ENCODE data around the gene UBL4B.

Gene UBL4B

GRCh38 chr1:110132682-110133081 is 20.4 kb downstream of the UBL4B start:
- H3K27me3 ChIP-seq (ENCODE audit: control insufficient read depth in 1 of 2, insufficient read depth in 2 of 2, low read length in 2 of 2) = peaks cover 40 to 47% of the 10 kb centered on the region in 2 donors

GRCh38 chr1:110133436-110133835 is 21.2 kb downstream of the UBL4B start:
- Histone ChIP-seq H3K9ac (ENCODE audit: low read depth in 1 of 2, low read length in 2 of 2) (no peak overlapping the region), H3K27ac (ENCODE audit: low read depth, low read length) (no peak overlapping the region), H3K27me3 (ENCODE audit: control insufficient read depth in 1 of 2, insufficient read depth in 2 of 2, low read length in 2 of 2) (peaks cover 39 to 54% of the 10 kb centered on the region in 2 donors), H3K36me3 (ENCODE audit: control insufficient read depth in 1 of 2, insufficient read depth in 2 of 2, low read length in 2 of 2) (no peaks in the 10 kb centered on the region), H3K4me3 (ENCODE audit: low read depth in 1 of 2, low read length in 2 of 2) (no peak overlapping the region), H3K4me1 (ENCODE audit: control insufficient read depth in 1 of 2, insufficient read depth in 2 of 2, low read length in 2 of 2) (no peaks in the 10 kb centered on the region), H3K9me3 (ENCODE audit: control insufficient read depth in 1 of 2, low read length in 2 of 2) (no peaks in the 10 kb centered on the region)

More at GRCh38 chr1:110132682-110133081, 20.4 kb downstream of the UBL4B start:
- Histone ChIP-seq H3K9me3 (ENCODE audit: control insufficient read depth in 1 of 2, low read length in 2 of 2) (no peaks in the 10 kb centered on the region), H3K9ac (ENCODE audit: low read depth in 1 of 2, low read length in 2 of 2) (no peak overlapping the region), H3K27ac (ENCODE audit: low read depth, low read length) (no peak overlapping the region), H3K36me3 (ENCODE audit: control insufficient read depth in 1 of 2, insufficient read depth in 2 of 2, low read length in 2 of 2) (no peaks in the 10 kb centered on the region), H3K4me3 (ENCODE audit: low read depth in 1 of 2, low read length in 2 of 2) (no peak overlapping the region), H3K4me1 (ENCODE audit: control insufficient read depth in 1 of 2, insufficient read depth in 2 of 2, low read length in 2 of 2) (no peaks in the 10 kb centered on the region)

DNA sequence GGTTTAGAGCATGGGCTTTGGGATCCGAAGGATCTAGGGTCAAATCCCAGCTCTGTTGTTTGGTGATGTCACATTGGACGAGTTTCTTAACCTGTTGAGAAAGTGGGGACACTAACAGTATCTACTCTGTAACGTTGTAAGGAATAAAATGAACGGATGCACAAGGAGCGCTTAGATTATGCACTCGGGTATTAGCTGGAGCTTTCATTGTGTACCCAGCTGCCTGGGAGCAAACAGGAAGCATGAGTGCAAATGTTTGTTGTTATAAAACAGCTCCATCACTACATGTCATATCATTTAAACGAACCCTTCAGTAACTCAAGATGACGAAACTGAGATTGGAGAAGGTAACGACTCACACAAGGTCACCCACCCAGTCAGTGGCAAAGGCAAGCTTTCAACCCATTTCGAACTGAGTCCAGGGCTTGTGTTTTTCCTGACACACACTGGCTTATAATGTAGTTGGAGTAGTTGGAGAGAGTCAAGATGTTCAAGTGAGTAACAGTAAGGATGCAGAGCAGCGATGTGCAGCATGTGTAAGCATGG is 21.9 kb downstream of the UBL4B start:
- H3K27ac ChIP-seq (ENCODE audit: low read depth, low read length) = no peak overlapping the region
- H3K4me3 ChIP-seq (ENCODE audit: low read depth in 1 of 2, low read length in 2 of 2) = no peak overlapping the region
- H3K27me3 ChIP-seq (ENCODE audit: control insufficient read depth in 1 of 2, insufficient read depth in 2 of 2, low read length in 2 of 2) = peaks cover 36 to 54% of the 10 kb centered on the region in 2 donors
- no peak overlapping the region for H3K9ac ChIP-seq (ENCODE audit: low read depth in 1 of 2, low read length in 2 of 2)
- no peaks in the 10 kb centered on the region for H3K36me3 ChIP-seq (ENCODE audit: control insufficient read depth in 1 of 2, insufficient read depth in 2 of 2, low read length in 2 of 2)
- H3K4me1 ChIP-seq (ENCODE audit: control insufficient read depth in 1 of 2, insufficient read depth in 2 of 2, low read length in 2 of 2) = no peaks in the 10 kb centered on the region
- H3K9me3 ChIP-seq (ENCODE audit: control insufficient read depth in 1 of 2, low read length in 2 of 2) = no peaks in the 10 kb centered on the region

GRCh38 chr1:110135246-110135645 is 23.0 kb downstream of the UBL4B start:
- H3K27me3 ChIP-seq (ENCODE audit: control insufficient read depth in 1 of 2, insufficient read depth in 2 of 2, low read length in 2 of 2) = peaks cover 26 to 44% of the 10 kb centered on the region in 2 donors

GRCh38 chr1:110135666-110136065 is 23.4 kb downstream of the UBL4B start:
- Histone ChIP-seq H3K4me3 (ENCODE audit: low read depth in 1 of 2, low read length in 2 of 2) (no peak overlapping the region), H3K27ac (ENCODE audit: low read depth, low read length) (no peak overlapping the region), H3K27me3 (ENCODE audit: control insufficient read depth in 1 of 2, insufficient read depth in 2 of 2, low read length in 2 of 2) (peaks cover 25 to 40% of the 10 kb centered on the region in 2 donors), H3K9me3 (ENCODE audit: control insufficient read depth in 1 of 2, low read length in 2 of 2) (no peaks in the 10 kb centered on the region), H3K4me1 (ENCODE audit: control insufficient read depth in 1 of 2, insufficient read depth in 2 of 2, low read length in 2 of 2) (no peaks in the 10 kb centered on the region), H3K36me3 (ENCODE audit: control insufficient read depth in 1 of 2, insufficient read depth in 2 of 2, low read length in 2 of 2) (no peaks in the 10 kb centered on the region), H3K9ac (ENCODE audit: low read depth in 1 of 2, low read length in 2 of 2) (no peak overlapping the region)

More at GRCh38 chr1:110135246-110135645, 23.0 kb downstream of the UBL4B start:
- Histone ChIP-seq H3K4me3 (ENCODE audit: low read depth in 1 of 2, low read length in 2 of 2) (no peak overlapping the region), H3K36me3 (ENCODE audit: control insufficient read depth in 1 of 2, insufficient read depth in 2 of 2, low read length in 2 of 2) (no peaks in the 10 kb centered on the region), H3K4me1 (ENCODE audit: control insufficient read depth in 1 of 2, insufficient read depth in 2 of 2, low read length in 2 of 2) (no peaks in the 10 kb centered on the region), H3K9me3 (ENCODE audit: control insufficient read depth in 1 of 2, low read length in 2 of 2) (no peaks in the 10 kb centered on the region), H3K9ac (ENCODE audit: low read depth in 1 of 2, low read length in 2 of 2) (no peak overlapping the region), H3K27ac (ENCODE audit: low read depth, low read length) (no peak overlapping the region)

- Histone ChIP-seq H3K9me3 (ENCODE audit: control insufficient read depth in 1 of 2, low read length in 2 of 2) (no peaks in the 10 kb centered on the region), H3K27me3 (ENCODE audit: control insufficient read depth in 1 of 2, insufficient read depth in 2 of 2, low read length in 2 of 2) (peaks cover 27 to 37% of the 10 kb centered on the region in 2 donors), H3K27ac (ENCODE audit: low read depth, low read length) (no peak overlapping the region), H3K4me1 (ENCODE audit: control insufficient read depth in 1 of 2, insufficient read depth in 2 of 2, low read length in 2 of 2) (no peaks in the 10 kb centered on the region), H3K4me3 (ENCODE audit: low read depth in 1 of 2, low read length in 2 of 2) (no peak overlapping the region), H3K9ac (ENCODE audit: low read depth in 1 of 2, low read length in 2 of 2) (no peak overlapping the region), H3K36me3 (ENCODE audit: control insufficient read depth in 1 of 2, insufficient read depth in 2 of 2, low read length in 2 of 2) (no peaks in the 10 kb centered on the region)
Observed at GRCh38 chr1:110136911-110137310, 24.7 kb downstream of the UBL4B start.

DNA sequence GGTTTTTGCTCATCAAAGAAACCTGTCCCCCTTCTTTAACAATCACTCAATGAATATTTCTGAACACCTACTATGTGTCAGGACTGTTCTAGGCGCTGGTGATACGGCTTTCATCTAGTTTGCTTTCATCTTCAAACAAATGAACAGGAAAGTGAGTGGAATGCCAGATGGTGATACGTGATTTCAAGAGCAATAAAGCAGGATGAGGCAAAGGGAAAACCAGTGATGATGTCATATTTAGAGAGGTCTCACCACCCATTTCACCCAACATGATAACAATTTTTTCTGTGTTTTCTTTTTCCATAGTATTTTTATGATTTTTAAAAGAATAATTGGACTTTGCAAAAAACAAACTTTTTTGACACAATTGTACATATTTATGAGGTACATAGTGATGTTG is 26.7 kb downstream of the UBL4B start:
- Histone ChIP-seq H3K36me3 (ENCODE audit: control insufficient read depth in 1 of 2, insufficient read depth in 2 of 2, low read length in 2 of 2) (no peaks in the 10 kb centered on the region), H3K27me3 (ENCODE audit: control insufficient read depth in 1 of 2, insufficient read depth in 2 of 2, low read length in 2 of 2) (peaks cover 31 to 40% of the 10 kb centered on the region in 2 donors), H3K9me3 (ENCODE audit: control insufficient read depth in 1 of 2, low read length in 2 of 2) (no peaks in the 10 kb centered on the region), H3K4me3 (ENCODE audit: low read depth in 1 of 2, low read length in 2 of 2) (no peak overlapping the region), H3K4me1 (ENCODE audit: control insufficient read depth in 1 of 2, insufficient read depth in 2 of 2, low read length in 2 of 2) (no peaks in the 10 kb centered on the region), H3K9ac (ENCODE audit: low read depth in 1 of 2, low read length in 2 of 2) (no peak overlapping the region), H3K27ac (ENCODE audit: low read depth, low read length) (no peak overlapping the region)

GRCh38 chr1:110144366-110144765 is 32.1 kb downstream of the UBL4B start:
- Histone ChIP-seq H3K27ac (ENCODE audit: low read depth, low read length) (no peak overlapping the region), H3K9me3 (ENCODE audit: control insufficient read depth in 1 of 2, low read length in 2 of 2) (no peaks in the 10 kb centered on the region), H3K27me3 (ENCODE audit: control insufficient read depth in 1 of 2, insufficient read depth in 2 of 2, low read length in 2 of 2) (peaks cover 27 to 38% of the 10 kb centered on the region in 2 donors), H3K4me3 (ENCODE audit: low read depth in 1 of 2, low read length in 2 of 2) (no peak overlapping the region), H3K4me1 (ENCODE audit: control insufficient read depth in 1 of 2, insufficient read depth in 2 of 2, low read length in 2 of 2) (no peaks in the 10 kb centered on the region), H3K36me3 (ENCODE audit: control insufficient read depth in 1 of 2, insufficient read depth in 2 of 2, low read length in 2 of 2) (no peaks in the 10 kb centered on the region), H3K9ac (ENCODE audit: low read depth in 1 of 2, low read length in 2 of 2) (no peak overlapping the region)

DNA sequence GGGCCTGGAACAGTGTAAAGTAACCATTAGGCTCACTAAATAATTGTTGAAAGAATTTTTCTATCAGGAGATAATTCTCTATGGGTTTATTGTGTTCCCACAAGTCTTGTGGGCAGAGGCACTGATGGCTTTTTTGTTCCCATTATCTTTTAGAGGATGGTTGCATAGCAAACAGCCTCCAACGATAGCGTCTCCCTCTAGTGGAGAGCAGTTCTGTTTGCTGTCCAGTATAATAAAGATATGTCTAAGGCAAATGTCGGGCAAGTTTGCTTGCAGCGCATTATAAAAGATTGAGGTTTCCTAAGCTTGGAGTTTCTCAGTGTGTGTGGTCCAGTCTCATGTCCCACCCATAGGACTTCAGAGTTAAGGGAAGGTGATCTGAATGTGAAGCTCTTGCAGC is 36.7 kb downstream of the UBL4B start:
- no peaks in the 10 kb centered on the region for H3K9me3 ChIP-seq (ENCODE audit: control insufficient read depth in 1 of 2, low read length in 2 of 2)
- H3K9ac ChIP-seq (ENCODE audit: low read depth in 1 of 2, low read length in 2 of 2) = no peak overlapping the region
- H3K4me3 ChIP-seq (ENCODE audit: low read depth in 1 of 2, low read length in 2 of 2) = no peak overlapping the region
- H3K4me1 ChIP-seq (ENCODE audit: control insufficient read depth in 1 of 2, insufficient read depth in 2 of 2, low read length in 2 of 2) = no peaks in the 10 kb centered on the region
- H3K27me3 ChIP-seq (ENCODE audit: control insufficient read depth in 1 of 2, insufficient read depth in 2 of 2, low read length in 2 of 2) = peaks cover 54 to 60% of the 10 kb centered on the region in 2 donors
- H3K27ac ChIP-seq (ENCODE audit: low read depth, low read length) = no peak overlapping the region
- no peaks in the 10 kb centered on the region for H3K36me3 ChIP-seq (ENCODE audit: control insufficient read depth in 1 of 2, insufficient read depth in 2 of 2, low read length in 2 of 2)

DNA sequence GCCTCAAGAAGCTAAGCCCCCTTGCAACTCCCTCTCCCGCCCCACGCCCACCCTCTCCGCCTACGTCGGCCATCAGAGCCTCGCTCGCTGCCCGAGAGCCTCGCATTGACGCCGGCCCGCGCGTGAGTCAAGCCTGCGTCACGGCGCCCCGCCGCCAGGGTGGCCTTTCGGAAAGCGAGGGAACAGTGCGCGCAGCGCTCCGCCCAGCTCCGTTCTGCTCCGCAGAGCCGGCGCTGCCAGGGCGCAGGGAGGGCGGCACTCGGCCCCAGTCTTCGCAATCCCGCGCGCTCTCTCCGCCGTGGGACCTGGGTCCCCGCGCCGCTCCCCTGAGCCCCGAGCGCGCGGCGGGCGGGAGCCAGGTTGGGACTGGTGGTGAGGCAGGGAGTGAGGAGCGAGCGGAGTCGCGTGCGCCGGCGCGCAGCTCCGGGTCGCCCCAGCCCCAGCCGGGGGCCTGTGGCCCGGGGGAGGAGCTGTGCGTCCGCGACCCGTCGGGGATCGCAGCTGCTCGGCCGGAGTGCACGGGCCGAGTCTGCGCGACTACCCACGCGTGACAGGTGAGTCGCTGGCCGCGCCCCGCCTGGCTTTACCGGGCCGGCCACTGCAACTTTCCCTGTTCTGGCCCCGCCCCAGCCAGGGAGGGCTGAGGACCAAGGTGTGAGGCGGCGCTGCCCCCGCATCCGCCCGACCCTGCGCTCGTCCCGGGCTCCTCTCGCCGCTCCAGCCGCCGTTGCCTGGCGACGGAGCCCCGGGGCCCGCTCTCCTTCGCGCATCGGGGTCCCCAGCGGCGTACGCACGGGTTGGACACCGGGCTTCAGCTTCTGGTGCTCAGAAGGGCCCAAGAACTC is 38.3 kb downstream of the UBL4B start, which contains the start of gene SLC6A17:
Gene SLC6A17, plus strand, starts transcription at position 165 of the 845 bp plus-strand sequence. CDS start 16,436 bp downstream, outside the sequence.
- Histone ChIP-seq H3K27ac (ENCODE audit: low read depth, low read length) (no peak within 1 kb of the TSS), H3K36me3 (ENCODE audit: control insufficient read depth in 1 of 2, insufficient read depth in 2 of 2, low read length in 2 of 2) (no peaks in the 10 kb centered on the region), H3K9me3 (ENCODE audit: control insufficient read depth in 1 of 2, low read length in 2 of 2) (no peaks in the 10 kb centered on the region), H3K27me3 (ENCODE audit: control insufficient read depth in 1 of 2, insufficient read depth in 2 of 2, low read length in 2 of 2) (peaks cover 56 to 67% of the 10 kb centered on the region in 2 donors), H3K9ac (ENCODE audit: low read depth in 1 of 2, low read length in 2 of 2) (no peak within 1 kb of the TSS), H3K4me1 (ENCODE audit: control insufficient read depth in 1 of 2, insufficient read depth in 2 of 2, low read length in 2 of 2) (no peaks in the 10 kb centered on the region), H3K4me3 (ENCODE audit: low read depth in 1 of 2, low read length in 2 of 2) (no peak within 1 kb of the TSS)
